Ecto neural progenitor cell (in vitro differentiated cells): ENCODE data around the gene BPTF.
"Not testable (repeated sequence)": the region's sequence is repeated elsewhere in the genome, so short reads cannot be mapped to it uniquely, and the experiment has no call there.

ENCODE experiments used
- DNase-seq: peaks from one replicate; pipeline ENCODE4 v3.0.0-alpha.2; 2018; ENCODE audit warnings: low spot score

BPTF gene

GRCh38 chr17:67884741-67885140 is 59.4 kb downstream of the BPTF start:
- DNase-seq: no peak

- no peak for DNase-seq
These were observed 66.3 kb downstream of the BPTF start for GRCh38 chr17:67891481-67892119.

DNA sequence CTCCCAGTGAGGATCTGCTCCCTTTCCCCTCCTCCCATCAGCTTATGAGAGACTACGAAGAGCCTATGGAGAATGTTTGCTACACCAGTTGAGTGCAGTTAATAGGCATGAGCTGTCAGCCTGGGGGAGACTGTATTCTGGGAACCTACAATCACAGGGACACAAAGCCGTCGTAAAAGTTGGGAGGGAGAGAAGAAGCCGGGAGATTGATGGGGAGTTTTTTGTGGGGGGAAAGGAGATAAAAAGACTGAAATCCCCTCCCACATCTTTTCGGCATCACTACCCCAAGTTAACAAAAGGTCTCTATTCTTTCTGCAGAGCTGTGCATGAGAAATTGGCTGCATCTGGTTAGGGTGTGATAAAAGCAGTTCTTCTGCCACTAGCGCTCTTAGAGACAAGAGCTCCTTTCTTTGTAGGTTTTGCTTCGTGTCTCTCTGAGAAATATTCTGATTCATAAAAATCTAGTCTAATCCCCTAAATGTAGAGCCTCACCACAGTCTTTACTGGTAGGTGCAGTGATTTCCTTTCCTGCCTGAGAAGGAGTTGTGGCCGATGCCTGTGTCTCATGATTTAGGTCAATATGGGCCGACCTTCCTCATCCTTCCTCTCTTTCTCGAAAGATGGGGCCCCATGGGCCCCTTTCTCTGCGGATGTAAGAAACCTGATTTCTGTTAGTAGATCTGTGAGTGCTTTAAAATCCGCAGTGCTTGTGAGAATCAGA is 77.4 kb downstream of the BPTF start:
- DNase-seq: no peak

DNA sequence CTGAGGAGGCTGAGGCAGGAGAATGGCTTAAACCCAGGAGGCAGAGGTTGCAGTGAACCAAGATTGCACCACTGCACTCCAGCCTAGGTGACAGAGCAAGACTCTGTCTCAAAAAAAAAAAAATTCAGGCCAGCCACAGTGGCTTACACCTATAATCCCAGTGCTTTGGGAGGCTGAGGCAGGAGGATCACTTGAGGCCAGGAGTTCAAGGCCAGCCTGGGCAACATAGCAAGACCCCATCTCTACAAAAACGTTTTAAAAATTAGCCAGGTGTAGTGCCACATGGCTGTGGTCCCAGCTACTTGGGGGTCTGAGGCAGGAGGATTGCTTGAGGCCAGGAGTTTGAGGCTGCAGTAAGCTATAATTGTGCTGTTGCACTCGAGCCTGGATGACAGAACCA is 80.0 kb downstream of the BPTF start:
- DNase-seq: not testable (repeated sequence)

GRCh38 chr17:67910117-67910803 is 85.0 kb downstream of the BPTF start:
- not testable (repeated sequence) for DNase-seq

DNA sequence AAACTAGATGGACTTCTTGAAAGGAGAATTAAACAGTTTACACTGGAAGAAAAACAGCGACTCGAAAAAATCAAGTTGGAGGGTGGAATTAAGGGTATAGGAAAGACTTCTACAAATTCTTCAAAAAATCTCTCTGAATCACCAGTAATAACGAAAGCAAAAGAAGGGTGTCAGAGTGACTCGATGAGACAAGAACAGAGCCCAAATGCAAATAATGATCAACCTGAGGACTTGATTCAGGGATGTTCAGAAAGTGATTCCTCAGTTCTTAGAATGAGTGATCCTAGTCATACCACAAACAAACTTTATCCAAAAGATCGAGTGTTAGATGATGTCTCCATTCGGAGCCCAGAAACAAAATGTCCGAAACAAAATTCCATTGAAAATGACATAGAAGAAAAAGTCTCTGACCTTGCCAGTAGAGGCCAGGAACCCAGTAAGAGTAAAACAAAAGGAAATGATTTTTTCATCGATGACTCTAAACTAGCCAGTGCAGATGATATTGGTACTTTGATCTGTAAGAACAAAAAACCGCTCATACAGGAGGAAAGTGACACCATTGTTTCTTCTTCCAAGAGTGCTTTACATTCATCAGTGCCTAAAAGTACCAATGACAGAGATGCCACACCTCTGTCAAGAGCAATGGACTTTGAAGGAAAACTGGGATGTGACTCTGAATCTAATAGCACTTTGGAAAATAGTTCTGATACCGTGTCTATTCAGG is 85.9 kb downstream of the BPTF start:
- DNase-seq: no peak

GRCh38 chr17:67912088-67912487 is 86.8 kb downstream of the BPTF start:
- no peak for DNase-seq

- no peak for DNase-seq
These were observed 87.4 kb downstream of the BPTF start for GRCh38 chr17:67912656-67913055.

DNA sequence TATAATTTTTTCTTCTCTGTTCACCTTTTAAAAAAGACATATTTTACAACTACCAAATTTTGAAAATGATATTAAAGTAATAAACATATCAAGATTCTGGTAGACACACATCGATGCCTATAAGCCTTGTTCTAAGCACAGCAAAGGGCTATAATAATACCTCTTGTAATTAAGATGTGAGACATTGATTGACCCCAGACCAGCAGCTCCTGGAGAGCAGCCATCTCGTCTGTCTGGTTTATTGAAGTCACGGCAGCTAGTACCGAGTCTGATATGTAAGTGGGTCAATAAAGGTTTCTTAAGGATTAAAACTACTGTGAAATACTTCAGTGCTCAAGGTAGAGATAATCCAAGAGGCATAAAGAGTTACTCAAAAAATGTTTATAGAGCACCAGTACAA is 94.9 kb downstream of the BPTF start:
- no peak for DNase-seq

- DNase-seq: no peak
These were observed 97.2 kb downstream of the BPTF start for GRCh38 chr17:67922503-67922902.

DNA sequence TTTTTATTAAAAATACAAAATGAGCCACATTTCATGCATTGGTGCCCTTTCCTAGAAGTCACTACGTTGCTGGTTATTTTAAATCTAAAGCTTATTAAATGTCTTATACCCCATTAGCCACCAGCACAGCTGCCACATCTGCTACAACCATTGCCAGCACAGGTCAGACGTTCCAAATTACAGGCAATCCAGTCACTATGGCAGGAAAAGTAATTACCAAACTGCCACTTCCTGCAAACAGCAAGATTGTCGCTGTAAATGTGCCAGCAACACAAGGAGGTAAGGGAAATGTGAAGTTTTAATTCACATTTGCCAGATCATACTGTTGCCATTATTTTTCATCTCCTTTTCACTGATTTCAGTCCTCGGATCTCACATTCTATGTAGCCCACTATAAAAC is 103.5 kb downstream of the BPTF start:
- DNase-seq: not testable (repeated sequence)

DNA sequence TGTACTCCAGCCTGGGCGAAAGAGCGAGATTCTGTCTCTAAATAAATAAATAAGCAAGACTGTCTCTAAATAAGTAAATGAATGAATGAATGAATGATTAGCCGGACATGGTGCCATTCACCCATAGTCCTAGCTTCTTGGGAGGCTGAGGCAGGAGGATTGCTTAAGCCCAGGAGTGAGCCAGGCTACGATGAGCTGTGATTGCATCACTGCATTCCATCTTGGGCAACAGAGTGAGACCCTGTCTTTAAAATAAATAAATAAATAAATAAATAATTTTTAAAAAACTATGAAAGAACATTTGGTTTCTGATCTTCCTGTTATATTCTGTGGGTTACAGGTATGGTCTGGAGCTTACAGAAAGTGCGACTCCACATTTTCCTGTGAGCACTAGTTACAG is 105.9 kb downstream of the BPTF start:
- no peak for DNase-seq

DNA sequence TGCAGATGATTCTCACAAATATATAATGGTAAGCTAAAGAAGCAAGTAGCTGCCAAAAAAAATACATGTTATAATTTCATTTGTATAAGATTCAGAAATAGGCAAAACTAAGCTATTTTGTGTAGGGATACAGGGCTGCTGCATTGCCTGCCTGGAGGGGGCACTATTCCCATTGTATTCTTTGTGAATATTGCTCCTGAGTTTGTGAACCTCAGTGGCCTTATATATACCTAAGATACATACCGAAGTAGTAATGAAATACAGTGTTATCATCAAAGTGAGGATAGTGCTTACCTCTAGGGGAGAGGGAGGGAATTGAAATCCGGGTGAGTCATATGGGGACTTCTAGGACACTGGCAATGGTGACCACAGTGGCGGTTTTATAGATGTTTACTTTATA is 117.5 kb downstream of the BPTF start:
- no peak for DNase-seq

DNA sequence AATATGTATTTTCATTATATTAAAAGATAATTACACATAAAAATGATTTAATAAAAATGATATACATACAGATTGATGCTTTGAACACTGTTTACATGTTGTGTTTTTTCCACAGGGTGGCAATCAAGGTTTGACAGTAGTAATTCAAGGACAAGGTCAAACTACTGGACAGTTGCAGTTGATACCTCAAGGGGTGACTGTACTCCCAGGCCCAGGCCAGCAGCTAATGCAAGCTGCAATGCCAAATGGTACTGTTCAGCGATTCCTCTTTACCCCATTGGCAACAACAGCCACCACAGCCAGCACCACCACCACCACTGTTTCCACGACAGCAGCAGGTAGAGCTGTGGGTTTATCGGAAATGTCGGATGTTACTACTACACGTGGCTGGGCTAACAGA is 118.7 kb downstream of the BPTF start:
- DNase-seq: no peak

DNA sequence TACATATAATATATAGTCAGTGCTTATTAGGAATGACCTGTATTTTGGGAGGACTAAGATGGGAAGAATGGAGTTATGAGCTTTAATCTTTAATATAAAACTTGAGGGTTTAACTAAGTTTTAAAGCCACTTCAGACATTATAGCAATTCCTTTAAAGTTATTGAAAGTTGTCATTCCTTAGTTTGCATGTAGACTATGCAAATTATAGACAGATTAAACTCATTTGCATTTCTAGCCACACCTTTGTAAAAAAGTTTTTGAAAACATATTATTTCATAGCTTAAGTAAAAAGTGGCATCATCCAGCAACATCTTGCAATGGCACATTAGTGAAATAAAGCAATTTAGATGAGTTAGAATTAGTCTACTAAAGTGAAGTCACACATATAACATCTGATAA is 121.2 kb downstream of the BPTF start:
- no peak for DNase-seq

DNA sequence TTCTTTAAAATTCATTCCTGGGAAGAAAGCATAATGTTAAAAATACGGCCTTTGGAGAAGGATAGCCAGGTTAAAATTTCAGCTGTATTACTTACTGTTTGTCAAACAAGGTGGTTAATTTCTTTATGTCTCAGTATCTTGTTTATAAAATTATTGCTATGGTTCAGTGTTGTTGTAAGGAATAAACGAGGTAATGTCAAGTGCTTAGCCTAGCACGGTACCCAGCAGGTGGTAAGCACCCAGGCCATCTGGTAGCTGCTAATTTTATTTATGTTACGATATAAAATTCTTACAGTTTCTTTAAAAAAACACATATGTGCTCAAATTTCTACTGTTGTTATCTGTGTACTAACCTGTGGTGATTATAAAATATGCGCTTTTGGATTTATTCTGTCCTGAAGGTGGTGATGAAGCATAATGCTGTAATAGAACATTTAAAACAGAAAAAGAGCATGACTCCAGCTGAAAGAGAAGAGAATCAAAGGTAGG is 122.1 kb downstream of the BPTF start:
- DNase-seq: no peak

- no peak for DNase-seq
These were observed 125.6 kb downstream of the BPTF start for GRCh38 chr17:67950945-67951344.

DNA sequence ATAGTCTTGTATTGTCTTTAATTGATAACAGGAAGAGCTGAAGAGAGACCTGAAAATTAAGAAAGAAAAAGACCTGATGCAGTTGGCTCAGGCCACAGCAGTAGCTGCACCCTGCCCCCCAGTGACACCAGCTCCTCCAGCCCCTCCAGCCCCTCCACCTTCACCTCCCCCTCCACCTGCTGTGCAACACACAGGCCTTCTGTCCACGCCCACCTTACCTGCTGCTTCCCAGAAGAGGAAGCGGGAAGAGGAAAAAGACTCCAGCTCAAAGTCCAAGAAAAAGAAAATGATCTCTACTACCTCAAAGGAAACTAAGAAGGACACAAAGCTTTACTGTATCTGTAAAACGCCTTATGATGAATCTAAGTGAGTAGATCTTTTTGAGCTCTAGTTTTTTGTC is 134.2 kb downstream of the BPTF start:
- no peak for DNase-seq

- DNase-seq: not testable (repeated sequence)
These were observed 135.0 kb downstream of the BPTF start for GRCh38 chr17:67960276-67960675.

- not testable (repeated sequence) for DNase-seq
These were observed 136.9 kb downstream of the BPTF start for GRCh38 chr17:67962156-67962555.

DNA sequence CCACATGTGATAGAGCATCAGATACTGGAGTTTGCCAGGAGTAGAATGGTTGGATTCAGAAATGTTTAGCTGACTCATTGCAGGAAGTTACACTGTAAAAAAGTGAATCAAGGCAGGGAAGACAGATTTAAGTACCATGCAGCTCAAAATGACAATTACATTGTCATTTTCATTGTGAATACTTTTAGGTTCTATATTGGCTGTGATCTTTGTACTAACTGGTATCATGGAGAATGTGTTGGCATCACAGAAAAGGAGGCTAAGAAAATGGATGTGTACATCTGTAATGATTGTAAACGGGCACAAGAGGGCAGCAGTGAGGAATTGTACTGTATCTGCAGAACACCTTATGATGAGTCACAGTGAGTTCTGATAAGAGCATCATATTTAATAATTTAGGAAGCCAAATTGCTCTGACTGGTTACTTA is 137.9 kb downstream of the BPTF start:
- not testable (repeated sequence) for DNase-seq

DNA sequence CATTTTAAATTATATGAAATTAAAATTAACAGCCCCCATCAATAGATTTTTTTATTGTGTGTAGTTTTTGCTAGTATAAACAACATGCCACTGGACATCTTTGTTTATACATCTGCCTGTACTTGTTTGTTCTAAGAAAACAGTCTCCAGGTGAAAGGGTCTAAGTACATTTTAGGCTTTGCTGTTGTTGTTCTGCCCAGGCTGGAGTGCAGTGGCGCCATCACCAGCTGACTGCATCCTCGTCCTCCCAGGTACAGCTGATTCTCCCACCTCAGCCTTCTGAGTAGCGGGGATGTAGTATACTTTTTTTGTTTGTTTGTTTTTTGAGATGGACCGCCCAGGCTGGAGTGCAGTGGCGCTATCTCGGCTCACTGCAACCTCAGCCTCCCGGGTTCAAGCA is 145.5 kb downstream of the BPTF start:
- no peak for DNase-seq
